Esophagus squamous epithelium (tissue), 5 donors: Measurements from ENCODE around the gene WDFY1. TPM values are rescaled to one million over a fixed set of nuclear protein-coding genes. Genes with fewer than 3 reads are reported as not detected.

Experiments used
- DNase-seq: peaks from one replicate; lab custom pipeline; 2025; lab: John Stamatoyannopoulos, UW
- H3K27ac ChIP-seq, 4 donors: fragments of 200-600 bp; sonication (generic); one replicate each; pipeline ENCODE4 v1.5.1; 2016 to 2019; ENCODE audit warnings: mild to moderate bottlenecking in 1 of 4
- H3K27me3 ChIP-seq, 4 donors: fragments of 200-600 bp; sonication (generic); 1 replicate in 3 of 4; 2 replicates in 1 of 4; pipeline versions ENCODE4 v1.5.1 to v1.6.0; 2017 to 2021; ENCODE audit warnings: antibody characterized with exemption in 1 of 4
- H3K36me3 ChIP-seq, 3 donors: fragments of 200-600 bp; sonication (generic); one replicate each; pipeline ENCODE4 v1.5.1; 2016 to 2019
- H3K4me1 ChIP-seq, 3 donors: fragments of 200-600 bp; sonication (generic); one replicate each; pipeline ENCODE4 v1.5.1; 2017 to 2019
- H3K4me3 ChIP-seq, 4 donors: fragments of 200-600 bp; sonication (generic); 1 replicate in 3 of 4; 2 replicates in 1 of 4; pipeline ENCODE4 v1.5.1; 2016 to 2019; ENCODE audit warnings: mild to moderate bottlenecking in 2 of 4, moderate library complexity in 1 of 4
- H3K9me3 ChIP-seq, 3 donors: fragments of 200-600 bp; sonication (generic); one replicate each; pipeline ENCODE4 v1.5.1; 2016 to 2019
- CTCF ChIP-seq, 6 experiments: fragments of 450-650 bp in 4 of 6; fragments of 200-600 bp in 2 of 6; sonication (generic) in 2 of 6; IDR thresholded peaks; one replicate each; pipeline ENCODE4 v1.5.1; 2016 to 2019; ENCODE audit warnings: antibody characterized with exemption in 6 of 6, mild to moderate bottlenecking in 4 of 6, moderate library complexity in 4 of 6
- POLR2A ChIP-seq, 4 donors: fragments of 450-650 bp; IDR thresholded peaks; one replicate each; pipeline ENCODE4 v1.6.1; 2017; ENCODE audit warnings: antibody characterized with exemption in 4 of 4, mild to moderate bottlenecking in 4 of 4, moderate library complexity in 3 of 4
- WGBS, 2 donors: methylation state at CpG; one replicate each; pipeline ENCODE4 v1.1.5; 2018; 5-methylcytosine and 5-hydroxymethylcytosine counted together
- intact Hi-C: fragments of 100-400 bp; cut with DNase I; formaldehyde crosslinking; loops from one replicate; pipeline ENCODE4 v1.15.0; 2022
- total RNA-seq, 4 donors: library from RNA; depleted of rRNA; stranded (reverse); fragments of >200 nt; gene quantifications; one replicate each; pipeline ENCODE4 v1.1.0, GENCODE V29; 2016
- donor health status: DM: yes; HTN: yes; CAD: no.

The WDFY1 gene
- total RNA-seq, 4 donors from 2014 or later = 13.8 to 36.4 (median 21.3) TPM

GRCh38 chr2:223937535-223937934 lies 7.6 kb downstream of the WDFY1 start:
- Histone ChIP-seq H3K27me3 (no peaks in the 10 kb centered on the region), H3K9me3 (no peaks in the 10 kb centered on the region), H3K36me3 (peaks cover 0 to 5% (median 0%) of the 10 kb centered on the region in 3 donors), H3K27ac (no peak overlapping the region), H3K4me1 (peaks cover 8 to 81% (median 36%) of the 10 kb centered on the region in 3 donors), H3K4me3 (no peak overlapping the region)
- TF ChIP-seq POLR2A (IDR thresholded peaks at IDR 0.05) = no peak
- no peak for TF ChIP-seq CTCF (IDR thresholded peaks at IDR 0.05)
- 0% methylated on average over 1 of the region's 1 CpG for WGBS, 2 donors
- DNase-seq = no peak
- intact Hi-C loops = no loop called here

GRCh38 chr2:223936862-223937326 lies 8.2 kb downstream of the WDFY1 start:
- H3K4me1 ChIP-seq = peaks cover 6 to 74% (median 34%) of the 10 kb centered on the region in 3 donors
- 46 to 67% methylated on average over 5 of the region's 5 CpGs for WGBS, 2 donors
- no peaks in the 10 kb centered on the region for H3K27me3 ChIP-seq
- H3K36me3 ChIP-seq = peaks cover 0 to 5% (median 0%) of the 10 kb centered on the region in 3 donors
- no peak overlapping the region for H3K27ac ChIP-seq
- DNase-seq = no peak
- no peaks in the 10 kb centered on the region for H3K9me3 ChIP-seq
- TF ChIP-seq CTCF (IDR thresholded peaks at IDR 0.05) (no peak), POLR2A (IDR thresholded peaks at IDR 0.05) (no peak)
- intact Hi-C loops = no loop called here
- H3K4me3 ChIP-seq = no peak overlapping the region

- H3K4me1 ChIP-seq = peaks cover 0 to 79% (median 30%) of the 10 kb centered on the region in 3 donors
- peaks cover 0 to 5% (median 0%) of the 10 kb centered on the region in 3 donors for H3K36me3 ChIP-seq
- intact Hi-C loops = no loop called here
- no peak for TF ChIP-seq POLR2A (IDR thresholded peaks at IDR 0.05)
- no peak for TF ChIP-seq CTCF (IDR thresholded peaks at IDR 0.05)
- H3K27ac ChIP-seq = no peak overlapping the region
- DNase-seq = no peak
- H3K27me3 ChIP-seq = no peaks in the 10 kb centered on the region
- no peak overlapping the region for H3K4me3 ChIP-seq
- H3K9me3 ChIP-seq = no peaks in the 10 kb centered on the region
These were observed 9.5 kb downstream of the WDFY1 start for GRCh38 chr2:223935459-223936125.

DNA sequence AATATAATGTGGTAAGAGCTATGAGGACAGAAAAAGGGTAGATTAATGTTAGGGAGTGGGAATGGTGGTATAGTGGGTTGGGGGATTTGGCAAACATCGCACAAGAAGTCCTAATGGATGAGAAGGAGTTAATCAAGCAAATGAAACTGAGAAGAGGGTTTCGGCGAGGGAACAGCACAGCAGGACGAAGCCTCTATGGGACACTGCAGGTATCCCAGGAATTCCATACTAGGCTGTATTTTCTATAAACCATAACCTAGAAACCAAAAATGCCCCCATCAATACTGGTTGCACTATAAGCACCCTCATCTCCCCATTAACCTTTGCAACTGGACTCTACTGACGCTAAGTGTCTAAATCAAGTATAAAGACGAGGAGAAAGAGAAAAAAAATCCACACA lies 10.3 kb downstream of the WDFY1 start:
- TF ChIP-seq CTCF (IDR thresholded peaks at IDR 0.05) = no peak
- no peak for TF ChIP-seq POLR2A (IDR thresholded peaks at IDR 0.05)
- Histone ChIP-seq H3K27ac (no peak overlapping the region), H3K27me3 (no peaks in the 10 kb centered on the region), H3K36me3 (peaks cover 0 to 5% (median 0%) of the 10 kb centered on the region in 3 donors), H3K9me3 (no peaks in the 10 kb centered on the region), H3K4me3 (no peak overlapping the region), H3K4me1 (peaks cover 0 to 84% (median 38%) of the 10 kb centered on the region in 3 donors)
- intact Hi-C loops = no loop called here
- WGBS, 2 donors = 67 to 78% methylated on average over 6 of the region's 6 CpGs
- DNase-seq = no peak
